ENCODE results near the gene EYS. TPM values are rescaled to one million over a fixed set of nuclear protein-coding genes. Genes with fewer than 3 reads are reported as not detected.

Gene EYS
- total and polyA plus RNA-seq, 2 of the 8 experiments (the other 6 are each of a cell fraction or from before 2014, with no cell fraction given) = 0.05 to 0.13 TPM

- no peak for TF ChIP-seq CTCF (IDR thresholded peaks at IDR 0.05; ENCODE audit: control extremely low read depth in 1 of 3, insufficient read depth in 1 of 3, low read depth in 1 of 3, low read length in 3 of 3)
- TF ChIP-seq, protein P1, sequence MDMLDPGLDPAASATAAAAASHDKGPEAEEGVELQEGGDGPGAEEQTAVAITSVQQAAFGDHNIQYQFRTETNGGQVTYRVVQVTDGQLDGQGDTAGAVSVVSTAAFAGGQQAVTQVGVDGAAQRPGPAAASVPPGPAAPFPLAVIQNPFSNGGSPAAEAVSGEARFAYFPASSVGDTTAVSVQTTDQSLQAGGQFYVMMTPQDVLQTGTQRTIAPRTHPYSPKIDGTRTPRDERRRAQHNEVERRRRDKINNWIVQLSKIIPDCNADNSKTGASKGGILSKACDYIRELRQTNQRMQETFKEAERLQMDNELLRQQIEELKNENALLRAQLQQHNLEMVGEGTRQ (IDR thresholded peaks at IDR 0.05; ENCODE audit: low read length) = no peak
These were observed 859.6 kb downstream of the EYS start (continued) for GRCh38 chr6:64847396-64847795.

All from H1 (cell line).